HepG2 (cell line): Measurements from ENCODE around the gene DNAJC15. TPM values are rescaled to one million over a fixed set of nuclear protein-coding genes. Genes with fewer than 3 reads are reported as not detected.

ENCODE experiments used
- ATAC-seq: fragments of 200-7000 bp; cut with Tn5 transposase; 3 replicates; pipeline ENCODE4 v1.9.1; 2020; ENCODE audit warnings: mild to moderate bottlenecking, moderate library complexity
- BruUV-seq: library from RNA; stranded (reverse); fragments of 400-500 nt; replicated peaks from 2 replicates; lab custom pipeline; 2021; lab: Mats Ljungman, UMichigan
- CTCF ChIA-PET: fragments of 300-600 bp; formaldehyde crosslinking; extraction: SDS; loops from one replicate; lab custom pipeline; 2021; ENCODE audit warnings: low total read pairs, inconsistent platforms, low intra/inter-chr PET ratio; lab: Yijun Ruan, JAX
- POLR2A ChIA-PET: fragments of 350-600 bp; sonication (Branson Sonifier 250); formaldehyde crosslinking; loops from one replicate; lab custom pipeline; 2020; ENCODE audit warnings: antibody characterized with exemption, inconsistent platforms; lab: Yijun Ruan, JAX
- DNase-seq: peaks from one replicate; pipeline ENCODE4 v3.0.0-alpha.2; 2015; ENCODE audit warnings: low spot score
- FAIRE-seq: peaks from 3 replicates; lab custom pipeline; 2011; peaks lifted over from hg19 to GRCh38; lab: Jason Lieb, UNC
- H2AFZ ChIP-seq: one replicate; pipeline ENCODE4 v1.6.1; 2011; ENCODE audit warnings: low read length, inconsistent platforms
- H3K27ac ChIP-seq: fragments of 300-600 bp; 3 replicates; pipeline ENCODE4 v1.8.0; 2011; ENCODE audit warnings: mixed run types, mild to moderate bottlenecking, mixed read lengths, low read length, inconsistent platforms; ENCODE audit not compliant: insufficient read depth; ENCODE audit errors: extremely low read length
- H3K27me3 ChIP-seq, 2 experiments: fragments of 200-600 bp in 1 of 2; 2 replicates in 1 of 2; 3 replicates in 1 of 2; pipeline versions ENCODE4 v1.6.0 to v1.8.0; 2011; ENCODE audit warnings: low read length in 2 of 2, mild to moderate bottlenecking in 2 of 2, moderate library complexity in 2 of 2, inconsistent platforms in 1 of 2; ENCODE audit not compliant: insufficient read depth in 2 of 2, control insufficient read depth in 1 of 2
- H3K36me3 ChIP-seq, 2 experiments: fragments of 200-600 bp in 1 of 2; replicated peaks in 1 of 2; 2 replicates in 1 of 2; 3 replicates in 1 of 2; pipeline versions ENCODE4 v1.5.1 to v1.8.0; 2011; ENCODE audit warnings: low read length in 2 of 2, inconsistent platforms in 1 of 2; ENCODE audit not compliant: insufficient read depth in 2 of 2, control insufficient read depth in 1 of 2
- H3K4me1 ChIP-seq: 2 replicates; pipeline ENCODE4 v1.5.1; 2012; ENCODE audit warnings: low read length, inconsistent platforms; ENCODE audit not compliant: insufficient read depth
- H3K4me2 ChIP-seq: 2 replicates; pipeline ENCODE4 v1.6.0; 2011; ENCODE audit warnings: low read depth, low read length, inconsistent platforms
- H3K4me3 ChIP-seq, 3 experiments: fragments of 200-600 bp in 1 of 3; sonication (generic), shearing (Covaris generic) in 1 of 3; replicated peaks in 1 of 3; 2 replicates each; pipeline ENCODE4 v1.5.1; 2011 to 2016; ENCODE audit warnings: low read length in 3 of 3, inconsistent platforms in 2 of 3, low read depth in 2 of 3, mild to moderate bottlenecking in 2 of 3, control low read depth in 1 of 3, mixed read lengths in 1 of 3; ENCODE audit not compliant: insufficient read depth in 1 of 3
- H3K79me2 ChIP-seq: one replicate; pipeline ENCODE4 v1.6.1; 2011; ENCODE audit warnings: low read length, inconsistent platforms; ENCODE audit not compliant: insufficient read depth
- H3K9ac ChIP-seq: 2 replicates; pipeline ENCODE4 v1.6.0; 2011; ENCODE audit warnings: mild to moderate bottlenecking, low read depth, low read length, inconsistent platforms; ENCODE audit not compliant: insufficient read depth
- H3K9me3 ChIP-seq: 2 replicates; pipeline ENCODE4 v1.5.1; 2012; ENCODE audit warnings: mild to moderate bottlenecking, low read length
- H4K20me1 ChIP-seq: 2 replicates; pipeline ENCODE4 v1.6.0; 2011; ENCODE audit warnings: inconsistent platforms, mild to moderate bottlenecking, low read length, moderate library complexity; ENCODE audit not compliant: insufficient read depth
- ELF4 ChIP-seq: sonication (generic); formaldehyde crosslinking; IDR thresholded peaks from 2 replicates; pipeline ENCODE4 v1.5.0; 2020; ENCODE audit warnings: missing genetic modification reagents, mild to moderate bottlenecking, moderate library complexity, borderline replicate concordance
- MAF1 ChIP-seq: sonication (generic); formaldehyde crosslinking; IDR thresholded peaks from 2 replicates; pipeline ENCODE4 v1.5.0; 2020; ENCODE audit warnings: missing genetic modification reagents, borderline replicate concordance
- NR2F6 ChIP-seq, 2 experiments: IDR thresholded peaks; 2 replicates each; pipeline ENCODE4 v1.6.1; 2016; ENCODE audit warnings: antibody characterized with exemption in 1 of 2, mild to moderate bottlenecking in 1 of 2
- TBX3 ChIP-seq: fragments of 450-650 bp; IDR thresholded peaks from 2 replicates; pipeline ENCODE4 v1.6.1; 2017; ENCODE audit warnings: antibody characterized with exemption, mild to moderate bottlenecking, inconsistent platforms, borderline replicate concordance
- WGBS: methylation state at CpG from one replicate; pipeline ENCODE4 v1.1.6; 2017; ENCODE audit warnings: low lambda C conversion rate; 5-methylcytosine and 5-hydroxymethylcytosine counted together
- in situ Hi-C: cut with HindIII; loops from 2 replicates; pipeline ENCODE4 v1.10.0; 2017; ENCODE audit warnings: low pct_unique_long_range_greater_than_20kb; ENCODE audit not compliant: extremely low pct_ligation_motif_present
- intact Hi-C: fragments of 100-400 bp; cut with micrococcal nuclease; formaldehyde crosslinking; loops from one replicate; pipeline ENCODE4 v1.10.0; 2022; ENCODE audit not compliant: unreplicated experiment
- polyA plus RNA-seq, 8 experiments: library from polyadenylated mRNA; depleted of rRNA in 3 of 8; stranded (reverse) in 7 of 8; unstranded in 1 of 8; fragments of >200 nt; fragmentation: Illumina TruSeq in 4 of 8; extraction: Trizol in 4 of 8; gene quantifications; 2 replicates each; pipeline versions ENCODE4 v1.2.1 to v1.2.3, GENCODE V29; 2011 to 2016; ENCODE audit warnings: low read depth in 4 of 8, missing spikeins in 1 of 8, mixed read lengths in 1 of 8; ENCODE audit not compliant: insufficient read depth in 1 of 8
- total RNA-seq, 5 experiments: library from RNA; depleted of rRNA; stranded (reverse); fragments of >200 nt; fragmentation: Illumina TruSeq; extraction: Trizol; gene quantifications; 2 replicates each; pipeline ENCODE4 v1.2.3, GENCODE V29; 2016; ENCODE audit warnings: low read depth in 1 of 5
- TF ChIP-seq, protein P1 (sequence below): sonication (generic); formaldehyde crosslinking; IDR thresholded peaks from 2 replicates; pipeline ENCODE4 v1.5.0; 2020; ENCODE audit warnings: mild to moderate bottlenecking, missing genetic modification reagents, borderline replicate concordance
- TF ChIP-seq, protein P2 (sequence below): sonication (generic); formaldehyde crosslinking; IDR thresholded peaks from 2 replicates; pipeline ENCODE4 v1.4.0; 2020; ENCODE audit warnings: mild to moderate bottlenecking, low read depth, missing genetic modification reagents
- TF ChIP-seq, protein P3 (sequence below): sonication (generic); formaldehyde crosslinking; IDR thresholded peaks from 2 replicates; pipeline ENCODE4 v1.8.1; 2023; ENCODE audit warnings: missing genetic modification reagents, inconsistent platforms, borderline replicate concordance
- TF ChIP-seq, protein P4 (sequence below): sonication (generic); formaldehyde crosslinking; IDR thresholded peaks from 2 replicates; pipeline ENCODE4 v1.5.1; 2020; ENCODE audit warnings: missing genetic modification reagents, mild to moderate bottlenecking, borderline replicate concordance

Gene DNAJC15
- total and polyA plus RNA-seq, 2 of the 13 experiments (the other 11 are each of a cell fraction or from before 2014, with no cell fraction given) = 23.0 to 31.9 TPM

DNA sequence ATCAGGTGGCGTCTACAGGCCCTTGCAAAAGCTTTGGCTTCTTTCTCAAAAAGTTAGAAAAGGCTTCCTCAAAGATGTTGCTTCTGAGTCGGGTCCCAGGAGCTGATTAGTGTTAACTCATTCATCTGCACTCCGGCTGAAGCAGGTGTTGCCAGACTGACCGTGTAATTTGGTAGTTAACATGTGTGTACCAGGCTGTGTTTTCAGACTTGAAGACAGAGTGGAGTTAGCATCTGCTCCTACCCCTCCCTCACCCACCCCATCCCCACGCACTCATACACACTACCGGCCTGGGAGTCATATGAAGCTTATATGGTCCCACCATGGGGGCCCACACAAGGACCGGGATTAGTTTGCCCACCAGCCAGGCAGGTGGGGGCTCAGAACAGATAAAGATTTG is 111.5 kb downstream of the DNAJC15 start (continued):
- TF ChIP-seq, protein P1, sequence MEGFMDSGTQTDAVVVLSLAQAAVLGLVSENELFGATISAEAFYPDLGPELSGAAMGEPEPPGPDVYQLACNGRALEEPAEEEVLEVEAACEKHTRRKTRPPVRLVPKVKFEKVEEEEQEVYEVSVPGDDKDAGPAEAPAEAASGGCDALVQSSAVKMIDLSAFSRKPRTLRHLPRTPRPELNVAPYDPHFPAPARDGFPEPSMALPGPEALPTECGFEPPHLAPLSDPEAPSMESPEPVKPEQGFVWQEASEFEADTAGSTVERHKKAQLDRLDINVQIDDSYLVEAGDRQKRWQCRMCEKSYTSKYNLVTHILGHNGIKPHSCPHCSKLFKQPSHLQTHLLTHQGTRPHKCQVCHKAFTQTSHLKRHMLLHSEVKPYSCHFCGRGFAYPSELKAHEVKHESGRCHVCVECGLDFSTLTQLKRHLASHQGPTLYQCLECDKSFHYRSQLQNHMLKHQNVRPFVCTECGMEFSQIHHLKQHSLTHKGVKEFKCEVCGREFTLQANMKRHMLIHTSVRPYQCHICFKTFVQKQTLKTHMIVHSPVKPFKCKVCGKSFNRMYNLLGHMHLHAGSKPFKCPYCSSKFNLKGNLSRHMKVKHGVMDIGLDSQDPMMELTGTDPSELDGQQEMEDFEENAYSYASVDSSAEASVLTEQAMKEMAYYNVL (CRISPR knock-in tag) = no peak
- TF ChIP-seq ELF4 (CRISPR knock-in tag) = no peak
- TF ChIP-seq, protein P2, sequence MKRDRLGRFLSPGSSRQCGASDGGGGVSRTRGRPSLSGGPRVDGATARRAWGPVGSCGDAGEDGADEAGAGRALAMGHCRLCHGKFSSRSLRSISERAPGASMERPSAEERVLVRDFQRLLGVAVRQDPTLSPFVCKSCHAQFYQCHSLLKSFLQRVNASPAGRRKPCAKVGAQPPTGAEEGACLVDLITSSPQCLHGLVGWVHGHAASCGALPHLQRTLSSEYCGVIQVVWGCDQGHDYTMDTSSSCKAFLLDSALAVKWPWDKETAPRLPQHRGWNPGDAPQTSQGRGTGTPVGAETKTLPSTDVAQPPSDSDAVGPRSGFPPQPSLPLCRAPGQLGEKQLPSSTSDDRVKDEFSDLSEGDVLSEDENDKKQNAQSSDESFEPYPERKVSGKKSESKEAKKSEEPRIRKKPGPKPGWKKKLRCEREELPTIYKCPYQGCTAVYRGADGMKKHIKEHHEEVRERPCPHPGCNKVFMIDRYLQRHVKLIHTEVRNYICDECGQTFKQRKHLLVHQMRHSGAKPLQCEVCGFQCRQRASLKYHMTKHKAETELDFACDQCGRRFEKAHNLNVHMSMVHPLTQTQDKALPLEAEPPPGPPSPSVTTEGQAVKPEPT (CRISPR knock-in tag) = no peak
- TF ChIP-seq NR2F6 (IDR thresholded peaks at IDR 0.05) = no peak
- no peak for TF ChIP-seq NR2F6 (CRISPR knock-in tag; IDR thresholded peaks at IDR 0.05)
- TF ChIP-seq, protein P3, sequence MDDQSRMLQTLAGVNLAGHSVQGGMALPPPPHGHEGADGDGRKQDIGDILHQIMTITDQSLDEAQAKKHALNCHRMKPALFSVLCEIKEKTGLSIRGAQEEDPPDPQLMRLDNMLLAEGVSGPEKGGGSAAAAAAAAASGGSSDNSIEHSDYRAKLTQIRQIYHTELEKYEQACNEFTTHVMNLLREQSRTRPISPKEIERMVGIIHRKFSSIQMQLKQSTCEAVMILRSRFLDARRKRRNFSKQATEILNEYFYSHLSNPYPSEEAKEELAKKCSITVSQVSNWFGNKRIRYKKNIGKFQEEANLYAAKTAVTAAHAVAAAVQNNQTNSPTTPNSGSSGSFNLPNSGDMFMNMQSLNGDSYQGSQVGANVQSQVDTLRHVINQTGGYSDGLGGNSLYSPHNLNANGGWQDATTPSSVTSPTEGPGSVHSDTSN (CRISPR knock-in tag) = no peak
- no peak for TF ChIP-seq TBX3
- no peak for TF ChIP-seq MAF1

DNA sequence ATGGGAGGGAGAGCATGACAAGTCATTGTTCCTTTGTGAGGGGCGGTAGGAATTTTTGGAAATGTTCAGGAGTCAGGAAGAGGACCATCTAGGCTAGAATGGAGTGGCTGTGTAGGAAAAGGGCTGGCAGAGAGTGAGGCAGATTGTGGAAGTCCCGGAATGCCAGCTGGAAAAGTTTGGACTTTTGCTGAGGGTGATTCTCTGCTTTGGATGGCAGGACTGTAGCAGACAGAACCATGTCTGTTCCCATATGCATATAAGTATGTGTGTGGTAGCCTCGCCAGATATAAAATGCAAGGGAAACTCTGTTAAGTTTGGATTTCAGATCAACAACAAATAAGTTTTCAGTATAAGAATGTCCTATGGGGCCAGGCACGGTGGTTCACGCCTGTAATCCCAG is 112.1 kb downstream of the DNAJC15 start:
- Histone ChIP-seq H4K20me1 (no peaks in the 10 kb centered on the region), H3K79me2 (no peaks in the 10 kb centered on the region), H3K9ac (no peak overlapping the region), H3K4me1 (no peaks in the 10 kb centered on the region), H3K36me3 (no peaks in the 10 kb centered on the region), H3K27me3 (no peaks in the 10 kb centered on the region), H3K4me2 (no peak overlapping the region), H3K9me3 (no peaks in the 10 kb centered on the region), H2AFZ (no peak overlapping the region), H3K27ac (no peak overlapping the region), H3K4me3 (no peak overlapping the region)
- ATAC-seq (no peak), DNase-seq (no peak), FAIRE-seq (no peak)
- no TSS peak for BruUV-seq
- in situ Hi-C loops = loop anchor here (25.0 kb wide), 1 partner anchor 548 kb away; no protein-coding TSS in a partner anchor
- intact Hi-C loops = no loop called here
- TF ChIP-seq, protein P4, sequence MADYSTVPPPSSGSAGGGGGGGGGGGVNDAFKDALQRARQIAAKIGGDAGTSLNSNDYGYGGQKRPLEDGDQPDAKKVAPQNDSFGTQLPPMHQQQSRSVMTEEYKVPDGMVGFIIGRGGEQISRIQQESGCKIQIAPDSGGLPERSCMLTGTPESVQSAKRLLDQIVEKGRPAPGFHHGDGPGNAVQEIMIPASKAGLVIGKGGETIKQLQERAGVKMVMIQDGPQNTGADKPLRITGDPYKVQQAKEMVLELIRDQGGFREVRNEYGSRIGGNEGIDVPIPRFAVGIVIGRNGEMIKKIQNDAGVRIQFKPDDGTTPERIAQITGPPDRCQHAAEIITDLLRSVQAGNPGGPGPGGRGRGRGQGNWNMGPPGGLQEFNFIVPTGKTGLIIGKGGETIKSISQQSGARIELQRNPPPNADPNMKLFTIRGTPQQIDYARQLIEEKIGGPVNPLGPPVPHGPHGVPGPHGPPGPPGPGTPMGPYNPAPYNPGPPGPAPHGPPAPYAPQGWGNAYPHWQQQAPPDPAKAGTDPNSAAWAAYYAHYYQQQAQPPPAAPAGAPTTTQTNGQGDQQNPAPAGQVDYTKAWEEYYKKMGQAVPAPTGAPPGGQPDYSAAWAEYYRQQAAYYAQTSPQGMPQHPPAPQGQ (CRISPR knock-in tag) = no peak
- POLR2A ChIA-PET = no interaction called here
- 57% methylated on average over 5 of the region's 5 CpGs for WGBS
- CTCF ChIA-PET = no interaction called here
